KBM-7 (cell line): Measurements from ENCODE around the gene AKT3.
"Not testable (repeated sequence)": the region's sequence is repeated elsewhere in the genome, so short reads cannot be mapped to it uniquely, and the experiment has no call there.

ENCODE experiments used
- DNase-seq: peaks from one replicate; pipeline ENCODE4 v3.0.0-alpha.2; 2015
- in situ Hi-C: fragments of 300-500 bp; cut with MboI; formaldehyde crosslinking; loops from 2 replicates; pipeline ENCODE4 v1.14.3; 2020; ENCODE audit warnings: low sequenced_read_pairs, low pct_unique_long_range_greater_than_20kb, mixed read lengths

The AKT3 gene

GRCh38 chr1:243658594-243659105 lies 191.4 kb downstream of the AKT3 start:
- in situ Hi-C loops, result no loop called here
- no peak for DNase-seq

- in situ Hi-C loops, result no loop called here
- DNase-seq, result no peak
Measured at GRCh38 chr1:243657793-243658192, 192.2 kb downstream of the AKT3 start.

- DNase-seq, in situ Hi-C loops: not testable (repeated sequence)
Measured at GRCh38 chr1:243649530-243649929, 200.5 kb downstream of the AKT3 start.

- in situ Hi-C loops, result no loop called here
- no peak for DNase-seq
Measured at GRCh38 chr1:243646841-243647240, 203.2 kb downstream of the AKT3 start.

GRCh38 chr1:243645281-243645680 lies 204.8 kb downstream of the AKT3 start:
- DNase-seq, result no peak
- in situ Hi-C loops, result no loop called here

GRCh38 chr1:243642936-243643335 lies 207.1 kb downstream of the AKT3 start:
- no peak for DNase-seq
- in situ Hi-C loops, result no loop called here

- in situ Hi-C loops, result no loop called here
- DNase-seq, result no peak
Measured at GRCh38 chr1:243639027-243639658, 210.9 kb downstream of the AKT3 start.

- DNase-seq, result no peak
- in situ Hi-C loops, result no loop called here
Measured at GRCh38 chr1:243638186-243638585, 211.9 kb downstream of the AKT3 start.

GRCh38 chr1:243628476-243628907 lies 221.6 kb downstream of the AKT3 start:
- DNase-seq, result no peak
- in situ Hi-C loops, result no loop called here

- in situ Hi-C loops, result no loop called here
- no peak for DNase-seq
Measured at GRCh38 chr1:243623841-243624240, 226.2 kb downstream of the AKT3 start.

- no peak for DNase-seq
- in situ Hi-C loops, result no loop called here
Measured at GRCh38 chr1:243621973-243622372, 228.1 kb downstream of the AKT3 start.

- in situ Hi-C loops, result no loop called here
- no peak for DNase-seq
Measured at GRCh38 chr1:243620096-243620495, 229.9 kb downstream of the AKT3 start.

GRCh38 chr1:243609698-243610097 lies 240.3 kb downstream of the AKT3 start:
- in situ Hi-C loops, result no loop called here

GRCh38 chr1:243605604-243606003 lies 244.4 kb downstream of the AKT3 start:
- in situ Hi-C loops, result no loop called here
- DNase-seq, result no peak

More at GRCh38 chr1:243609698-243610097, 240.3 kb downstream of the AKT3 start:
- DNase-seq, result no peak

GRCh38 chr1:243601720-243602119 lies 248.3 kb downstream of the AKT3 start:
- in situ Hi-C loops, result no loop called here

GRCh38 chr1:243598433-243598832 lies 251.6 kb downstream of the AKT3 start:
- peak; percentile 58 for DNase-seq
- in situ Hi-C loops, result no loop called here

More at GRCh38 chr1:243601720-243602119, 248.3 kb downstream of the AKT3 start:
- DNase-seq, result no peak

GRCh38 chr1:243597383-243597782 lies 252.7 kb downstream of the AKT3 start:
- no peak for DNase-seq
- in situ Hi-C loops, result no loop called here

- DNase-seq, result peak; percentile 32
- in situ Hi-C loops, result no loop called here
Measured at GRCh38 chr1:243596431-243597062, 253.5 kb downstream of the AKT3 start.

GRCh38 chr1:243595527-243596210 lies 254.4 kb downstream of the AKT3 start:
- in situ Hi-C loops, result no loop called here
- no peak for DNase-seq

- DNase-seq, result no peak
- in situ Hi-C loops, result no loop called here
Measured at GRCh38 chr1:243594455-243594854, 255.6 kb downstream of the AKT3 start.
